Loucy (cell line): Measurements from ENCODE around the gene FAF1.

ENCODE experiments used
- H2AFZ ChIP-seq: fragments of 200-600 bp; sonication (generic); 2 replicates; pipeline ENCODE4 v1.6.0; 2016; ENCODE audit warnings: antibody characterized with exemption, mild to moderate bottlenecking, low read length, moderate library complexity
- H3F3A ChIP-seq: fragments of 200-600 bp; 2 replicates; pipeline ENCODE4 v1.6.0; 2016; ENCODE audit warnings: antibody characterized with exemption, low read depth, mild to moderate bottlenecking
- H3K27me3 ChIP-seq: fragments of 200-600 bp; sonication (generic); 2 replicates; pipeline ENCODE4 v1.6.1; 2014; ENCODE audit warnings: low read length, mild to moderate bottlenecking; ENCODE audit not compliant: insufficient read depth, poor library complexity, severe bottlenecking
- H3K36me3 ChIP-seq: fragments of 200-600 bp; sonication (generic); 2 replicates; pipeline ENCODE4 v1.6.1; 2016; ENCODE audit warnings: low read length; ENCODE audit not compliant: insufficient read depth
- H3K4me1 ChIP-seq: fragments of 200-600 bp; sonication (generic); 2 replicates; pipeline ENCODE4 v1.5.1; 2014; ENCODE audit warnings: low read length, mild to moderate bottlenecking; ENCODE audit not compliant: insufficient read depth, poor library complexity, severe bottlenecking
- H3K4me2 ChIP-seq: fragments of 200-600 bp; sonication (generic); 2 replicates; pipeline ENCODE4 v1.6.0; 2014; ENCODE audit warnings: antibody characterized with exemption, low read length, low read depth, mild to moderate bottlenecking; ENCODE audit not compliant: poor library complexity, severe bottlenecking
- H3K4me3 ChIP-seq: fragments of 200-600 bp; sonication (generic); 2 replicates; pipeline ENCODE4 v1.5.1; 2014; ENCODE audit warnings: low read length, mild to moderate bottlenecking, mixed read lengths; ENCODE audit not compliant: poor library complexity, severe bottlenecking
- H3K79me2 ChIP-seq: fragments of 200-600 bp; sonication (generic); 2 replicates; pipeline ENCODE4 v1.6.1; 2014; ENCODE audit warnings: low read length; ENCODE audit not compliant: insufficient read depth
- H3K9ac ChIP-seq: fragments of 200-600 bp; sonication (generic); 2 replicates; pipeline ENCODE4 v1.6.0; 2014; ENCODE audit warnings: mild to moderate bottlenecking, low read depth, low read length, moderate library complexity; ENCODE audit not compliant: poor library complexity, severe bottlenecking
- H3K9me2 ChIP-seq: fragments of 200-600 bp; sonication (generic); replicated peaks from 2 replicates; pipeline ENCODE4 v1.6.1; 2016; ENCODE audit warnings: low read depth, low read length, mixed read lengths
- H3K9me3 ChIP-seq: fragments of 200-600 bp; sonication (generic); 2 replicates; pipeline ENCODE4 v1.6.1; 2014; ENCODE audit warnings: mild to moderate bottlenecking, antibody characterized with exemption, low read length, low read depth; ENCODE audit not compliant: insufficient read depth
- H4K20me1 ChIP-seq: fragments of 200-600 bp; sonication (generic); 2 replicates; pipeline ENCODE4 v1.6.0; 2014; ENCODE audit warnings: antibody characterized with exemption, low read length, mild to moderate bottlenecking; ENCODE audit not compliant: insufficient read depth, poor library complexity, severe bottlenecking
- CTCF ChIP-seq: fragments of 200-600 bp; sonication (generic); conservative IDR thresholded peaks from 2 replicates; pipeline ENCODE4 v1.5.1; 2014; ENCODE audit warnings: mild to moderate bottlenecking, antibody characterized with exemption, low read length
- EZH2phosphoT487 ChIP-seq: fragments of 200-600 bp; IDR thresholded peaks from 2 replicates; pipeline ENCODE4 v1.6.1; 2018; ENCODE audit warnings: antibody characterized with exemption, mild to moderate bottlenecking, moderate library complexity, borderline replicate concordance

Gene FAF1

GRCh38 chr1:50750021-50750619, 209.9 kb downstream of the FAF1 start:
- Histone ChIP-seq H3K27me3 (no peaks in the 10 kb centered on the region), H3K4me2 (no peak overlapping the region), H4K20me1 (no peaks in the 10 kb centered on the region), H3K9ac (no peak overlapping the region), H3K36me3 (peaks cover 16% of the 10 kb centered on the region; the same call in 1 of the 2 replicates), H2AFZ (no peak overlapping the region), H3F3A (no peaks in the 10 kb centered on the region), H3K9me2 (no peaks in the 10 kb centered on the region), H3K4me1 (no peaks in the 10 kb centered on the region), H3K79me2 (no peaks in the 10 kb centered on the region), H3K4me3 (no peak overlapping the region), H3K9me3 (no peaks in the 10 kb centered on the region)
- TF ChIP-seq CTCF (peak; percentile 63), EZH2phosphoT487 (no peak)

- no peaks in the 10 kb centered on the region for H3K9me2 ChIP-seq
- H4K20me1 ChIP-seq: no peaks in the 10 kb centered on the region
- no peaks in the 10 kb centered on the region for H3K79me2 ChIP-seq
- H2AFZ ChIP-seq: no peak overlapping the region
- H3K9ac ChIP-seq: no peak overlapping the region
- no peaks in the 10 kb centered on the region for H3K4me1 ChIP-seq
- no peak overlapping the region for H3K4me2 ChIP-seq
- H3K27me3 ChIP-seq: no peaks in the 10 kb centered on the region
- no peak overlapping the region for H3K4me3 ChIP-seq
- H3K9me3 ChIP-seq: no peaks in the 10 kb centered on the region
- no peak for TF ChIP-seq CTCF
- no peaks in the 10 kb centered on the region for H3F3A ChIP-seq
- H3K36me3 ChIP-seq: peaks cover 30% of the 10 kb centered on the region; the same call in 1 of the 2 replicates
These were observed 212.7 kb downstream of the FAF1 start for GRCh38 chr1:50747394-50747793.

- no peaks in the 10 kb centered on the region for H3K27me3 ChIP-seq
- no peak overlapping the region for H3K4me3 ChIP-seq
These were observed 217.5 kb downstream of the FAF1 start for GRCh38 chr1:50742523-50742922.

More at GRCh38 chr1:50742523-50742922, 217.5 kb downstream of the FAF1 start:
- TF ChIP-seq EZH2phosphoT487 (no peak), CTCF (no peak)
- peaks cover 57% of the 10 kb centered on the region; the same call in 1 of the 2 replicates for H3K36me3 ChIP-seq
- H3K79me2 ChIP-seq: no peaks in the 10 kb centered on the region
- no peak overlapping the region for H3K4me2 ChIP-seq
- no peak overlapping the region for H2AFZ ChIP-seq
- no peaks in the 10 kb centered on the region for H3K4me1 ChIP-seq
- H3F3A ChIP-seq: no peaks in the 10 kb centered on the region
- no peaks in the 10 kb centered on the region for H3K9me2 ChIP-seq
- H4K20me1 ChIP-seq: no peaks in the 10 kb centered on the region
- H3K9ac ChIP-seq: no peak overlapping the region
- H3K9me3 ChIP-seq: no peaks in the 10 kb centered on the region
